NCI-H128 (cell line): ENCODE data around the gene PGP.

Source experiments
- DNase-seq: peaks from one replicate; lab custom pipeline; 2025; ENCODE audit not compliant: unreplicated experiment; lab: John Stamatoyannopoulos, UW

PGP gene

GRCh38 chr16:2183671-2184070 is 31.0 kb downstream of the PGP start:
- DNase-seq: no peak

- DNase-seq: no peak
Observed at GRCh38 chr16:2181952-2182351, 32.7 kb downstream of the PGP start.

GRCh38 chr16:2180962-2181923 is 33.4 kb downstream of the PGP start:
- DNase-seq: no peak

- no peak for DNase-seq
Observed at GRCh38 chr16:2180461-2180860, 34.2 kb downstream of the PGP start.

GRCh38 chr16:2179576-2179975 is 35.1 kb downstream of the PGP start:
- DNase-seq: no peak

- no peak for DNase-seq
Observed at GRCh38 chr16:2179107-2179501, 35.5 kb downstream of the PGP start.

GRCh38 chr16:2178321-2179106 is 36.1 kb downstream of the PGP start:
- no peak for DNase-seq

GRCh38 chr16:2177561-2177960 is 37.1 kb downstream of the PGP start:
- DNase-seq: no peak

- DNase-seq: no peak
Observed at GRCh38 chr16:2177101-2177500, 37.5 kb downstream of the PGP start.

GRCh38 chr16:2176047-2176446 is 38.6 kb downstream of the PGP start:
- DNase-seq: no peak

- DNase-seq: no peak
Observed at GRCh38 chr16:2175454-2175853, 39.2 kb downstream of the PGP start.

GRCh38 chr16:2174396-2175131 is 40.1 kb downstream of the PGP start:
- DNase-seq: no peak

- no peak for DNase-seq
Observed at GRCh38 chr16:2173916-2174315, 40.7 kb downstream of the PGP start.

- no peak for DNase-seq
Observed at GRCh38 chr16:2173366-2173765, 41.3 kb downstream of the PGP start.

- DNase-seq: no peak
Observed at GRCh38 chr16:2172688-2173335, 41.8 kb downstream of the PGP start.

- DNase-seq: no peak
Observed at GRCh38 chr16:2171601-2172178, 43.0 kb downstream of the PGP start.

- no peak for DNase-seq
Observed at GRCh38 chr16:2170587-2171435, 43.8 kb downstream of the PGP start.

- DNase-seq: no peak
Observed at GRCh38 chr16:2170080-2170479, 44.6 kb downstream of the PGP start.

- DNase-seq: no peak
Observed at GRCh38 chr16:2167068-2167638, 47.5 kb downstream of the PGP start.
